Measurements from ENCODE around the gene LANCL3.

DNA sequence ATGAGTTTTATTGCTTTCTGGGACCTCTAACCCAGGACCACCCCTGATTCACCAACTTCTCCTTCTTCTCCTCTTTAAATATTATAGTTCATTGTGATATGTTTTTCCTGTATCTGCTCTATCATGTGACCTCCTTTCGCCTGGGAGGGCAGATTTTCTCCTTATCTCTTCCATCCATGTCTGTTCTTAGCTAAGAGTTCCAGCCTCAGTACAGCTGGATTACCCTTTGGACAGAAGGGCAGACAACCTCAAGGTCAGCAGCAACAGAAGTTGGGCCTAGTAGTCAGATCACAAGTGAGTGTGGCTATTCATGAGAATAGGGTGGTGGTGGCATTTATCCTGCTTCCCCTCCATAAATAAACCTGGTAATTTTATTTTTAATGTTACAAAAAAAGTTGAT, 108.4 kb downstream of the LANCL3 start:
- TF ChIP-seq MYC (IDR thresholded peaks at IDR 0.05; ENCODE audit: low read depth, low read length): no peak
- TF ChIP-seq, protein P1, sequence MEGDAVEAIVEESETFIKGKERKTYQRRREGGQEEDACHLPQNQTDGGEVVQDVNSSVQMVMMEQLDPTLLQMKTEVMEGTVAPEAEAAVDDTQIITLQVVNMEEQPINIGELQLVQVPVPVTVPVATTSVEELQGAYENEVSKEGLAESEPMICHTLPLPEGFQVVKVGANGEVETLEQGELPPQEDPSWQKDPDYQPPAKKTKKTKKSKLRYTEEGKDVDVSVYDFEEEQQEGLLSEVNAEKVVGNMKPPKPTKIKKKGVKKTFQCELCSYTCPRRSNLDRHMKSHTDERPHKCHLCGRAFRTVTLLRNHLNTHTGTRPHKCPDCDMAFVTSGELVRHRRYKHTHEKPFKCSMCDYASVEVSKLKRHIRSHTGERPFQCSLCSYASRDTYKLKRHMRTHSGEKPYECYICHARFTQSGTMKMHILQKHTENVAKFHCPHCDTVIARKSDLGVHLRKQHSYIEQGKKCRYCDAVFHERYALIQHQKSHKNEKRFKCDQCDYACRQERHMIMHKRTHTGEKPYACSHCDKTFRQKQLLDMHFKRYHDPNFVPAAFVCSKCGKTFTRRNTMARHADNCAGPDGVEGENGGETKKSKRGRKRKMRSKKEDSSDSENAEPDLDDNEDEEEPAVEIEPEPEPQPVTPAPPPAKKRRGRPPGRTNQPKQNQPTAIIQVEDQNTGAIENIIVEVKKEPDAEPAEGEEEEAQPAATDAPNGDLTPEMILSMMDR (IDR thresholded peaks at IDR 0.05; ENCODE audit: low read depth, low read length): no peak
